Bronchial epithelial cell (primary cell): ENCODE data around the gene PTCRA. TPM values are rescaled to one million over a fixed set of nuclear protein-coding genes. Genes with fewer than 3 reads are reported as not detected.

Experiments used
- DNase-seq: peaks from one replicate; pipeline ENCODE4 v3.0.0-alpha.2; 2010; ENCODE audit warnings: low read depth
- FAIRE-seq: peaks from 2 replicates; lab custom pipeline; 2011; peaks lifted over from hg19 to GRCh38; lab: Jason Lieb, UNC
- H3K27me3 ChIP-seq: 2 replicates; pipeline ENCODE4 v1.5.1; 2011; ENCODE audit warnings: low read length; ENCODE audit not compliant: control insufficient read depth, insufficient read depth
- H3K36me3 ChIP-seq: 2 replicates; pipeline ENCODE4 v1.5.1; 2011; ENCODE audit warnings: low read length; ENCODE audit not compliant: control insufficient read depth, insufficient read depth
- H3K4me3 ChIP-seq: 2 replicates; pipeline ENCODE4 v1.5.1; 2011; ENCODE audit warnings: mild to moderate bottlenecking, low read depth, low read length, control low read depth
- CTCF ChIP-seq: IDR thresholded peaks from 2 replicates; pipeline ENCODE4 v1.5.1; 2011; ENCODE audit warnings: mild to moderate bottlenecking, moderate library complexity, low read length, control low read depth, inconsistent platforms; ENCODE audit not compliant: insufficient read depth, severe bottlenecking
- total RNA-seq: library from RNA; depleted of rRNA; stranded (reverse); fragments of >200 nt; gene quantifications from 2 replicates; pipeline ENCODE4 v1.2.1, GENCODE V29; 2014

The PTCRA gene
- total RNA-seq, 1 donor from 2014 or later = not detected

DNA sequence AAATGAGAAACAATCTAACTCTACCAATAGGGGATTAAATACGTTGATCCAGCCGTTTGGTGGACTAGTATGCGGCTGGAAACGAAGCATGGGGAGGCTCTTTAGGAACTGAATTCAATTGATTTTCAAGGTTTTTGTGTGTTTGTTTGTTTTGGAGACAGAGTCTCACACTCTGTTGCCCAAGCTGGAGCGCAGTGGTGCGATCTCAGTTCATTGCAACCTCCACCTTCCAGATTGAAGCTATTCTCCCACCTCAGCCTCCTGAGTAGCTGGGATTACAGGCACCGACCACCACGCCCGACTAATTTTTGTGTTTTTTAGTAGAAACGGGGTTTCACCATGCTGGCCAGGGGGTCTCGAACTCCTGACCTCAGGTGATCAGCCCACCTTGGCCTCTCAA is 20.5 kb downstream of the PTCRA start:
- FAIRE-seq = no peak
- Histone ChIP-seq H3K4me3 (no peak overlapping the region), H3K36me3 (peaks cover 24% of the 10 kb centered on the region), H3K27me3 (no peaks in the 10 kb centered on the region)
- no peak for DNase-seq
- no peak for TF ChIP-seq CTCF

GRCh38 chr6:42937548-42938427 is 21.9 kb downstream of the PTCRA start:
- no peak for FAIRE-seq
- Histone ChIP-seq H3K36me3 (peaks cover 24% of the 10 kb centered on the region), H3K4me3 (no peak overlapping the region), H3K27me3 (no peaks in the 10 kb centered on the region)
- DNase-seq = peak; percentile 47
- TF ChIP-seq CTCF = no peak

GRCh38 chr6:42938428-42938796 is 22.6 kb downstream of the PTCRA start:
- no peak overlapping the region for H3K4me3 ChIP-seq
- no peaks in the 10 kb centered on the region for H3K27me3 ChIP-seq
- FAIRE-seq (no peak), DNase-seq (no peak)
- H3K36me3 ChIP-seq = peaks cover 24% of the 10 kb centered on the region
- TF ChIP-seq CTCF = no peak

DNA sequence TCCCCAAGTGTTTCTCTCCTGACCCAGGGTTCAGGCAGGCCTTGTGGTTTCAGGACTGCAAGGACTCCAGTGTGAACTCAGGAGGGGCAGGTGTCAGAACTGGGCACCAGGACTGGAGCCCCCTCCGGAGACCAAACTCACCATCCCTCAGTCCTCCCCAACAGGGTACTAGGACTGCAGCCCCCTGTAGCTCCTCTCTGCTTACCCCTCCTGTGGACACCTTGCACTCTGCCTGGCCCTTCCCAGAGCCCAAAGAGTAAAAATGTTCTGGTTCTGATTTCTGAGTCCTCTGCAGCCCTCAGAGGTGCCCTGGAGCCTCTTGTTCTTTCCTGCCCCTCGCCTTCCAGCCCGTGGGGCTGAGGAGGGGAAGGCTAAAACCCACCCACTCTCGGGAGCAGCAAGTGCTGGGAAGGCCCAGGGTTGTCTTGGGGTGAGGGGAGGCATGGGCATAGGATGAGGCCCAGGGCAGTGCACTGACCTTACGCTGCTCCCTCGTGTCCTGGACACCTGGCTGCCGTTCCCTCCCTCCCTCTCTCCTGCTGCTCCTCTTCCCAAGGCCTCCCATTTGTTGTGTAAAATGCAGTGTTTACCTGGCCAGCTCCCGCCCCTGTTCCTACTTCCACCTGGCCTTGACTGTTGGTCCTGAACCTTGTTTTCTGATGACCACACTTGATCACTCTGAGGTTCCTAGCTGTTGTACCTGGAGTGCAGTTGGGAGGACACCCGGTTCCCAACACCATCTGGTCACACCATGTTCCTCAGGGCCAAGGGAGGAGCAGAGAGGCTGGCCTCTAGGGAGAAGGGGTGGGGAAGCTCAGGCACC is 23.3 kb downstream of the PTCRA start:
- H3K27me3 ChIP-seq = no peaks in the 10 kb centered on the region
- DNase-seq = no peak
- FAIRE-seq = no peak
- peaks cover 23% of the 10 kb centered on the region for H3K36me3 ChIP-seq
- TF ChIP-seq CTCF = no peak
- H3K4me3 ChIP-seq = no peak overlapping the region

GRCh38 chr6:42939810-42940167 is 23.9 kb downstream of the PTCRA start:
- Histone ChIP-seq H3K27me3 (no peaks in the 10 kb centered on the region), H3K4me3 (no peak overlapping the region), H3K36me3 (peaks cover 19% of the 10 kb centered on the region)
- FAIRE-seq = no peak
- DNase-seq = no peak
- TF ChIP-seq CTCF = no peak
